Smooth muscle cell of the brain vasculature (primary cell): ENCODE results near the gene PPP1R2B.

Experiments used
- DNase-seq: peaks from one replicate; pipeline ENCODE4 v3.0.0-alpha.2; 2012; ENCODE audit warnings: low read depth, low spot score

The PPP1R2B gene

GRCh38 chr5:156879665-156880285 lies 29.7 kb downstream of the PPP1R2B start:
- DNase-seq: no peak

- DNase-seq: no peak
These were observed 33.3 kb downstream of the PPP1R2B start for GRCh38 chr5:156883316-156883875.

GRCh38 chr5:156888520-156888919 lies 38.4 kb downstream of the PPP1R2B start:
- DNase-seq: no peak

- no peak for DNase-seq
These were observed 42.1 kb downstream of the PPP1R2B start for GRCh38 chr5:156892223-156892622.

- no peak for DNase-seq
These were observed 42.8 kb downstream of the PPP1R2B start for GRCh38 chr5:156892864-156893263.

GRCh38 chr5:156893517-156893916 lies 43.4 kb downstream of the PPP1R2B start:
- DNase-seq: no peak

- no peak for DNase-seq
These were observed 46.5 kb downstream of the PPP1R2B start for GRCh38 chr5:156896546-156896945.
